Measurements from ENCODE around the gene ARFGAP2.

Gene ARFGAP2

DNA sequence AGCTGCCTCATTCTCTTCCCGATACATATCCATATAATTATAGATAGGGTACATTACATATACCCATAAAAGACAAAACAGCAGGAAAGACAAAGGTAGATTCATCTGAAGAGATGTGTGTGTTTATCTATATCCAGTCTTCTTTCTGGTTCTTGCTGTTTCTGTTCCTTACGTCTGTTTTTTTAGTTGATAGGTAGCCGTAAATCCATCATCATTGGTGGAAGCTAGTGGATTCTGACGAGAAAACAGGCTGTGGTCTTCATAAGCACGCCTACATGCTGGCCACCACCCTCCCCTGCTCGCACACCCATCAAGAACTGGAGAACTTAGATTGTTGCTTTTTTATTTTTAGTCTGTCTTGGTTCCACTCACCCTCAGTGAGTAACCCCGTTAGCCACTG is 51.6 kb downstream of the ARFGAP2 start:
- Histone ChIP-seq H3K79me2 (ENCODE audit: low read length) (no peaks in the 10 kb centered on the region), H4K20me1 (ENCODE audit: insufficient read depth, low read length) (no peaks in the 10 kb centered on the region), H3K9ac (ENCODE audit: low read length) (no peak overlapping the region), H3F3A (ENCODE audit: insufficient read depth, low read length) (no peaks in the 10 kb centered on the region), H3K27ac (ENCODE audit: low read length) (no peak overlapping the region), H3K9me3 (replicated peaks; ENCODE audit: insufficient read depth, low read length) (no peaks in the 10 kb centered on the region), H2AFZ (ENCODE audit: low read length) (no peak overlapping the region), H3K27me3 (replicated peaks; ENCODE audit: insufficient read depth, low read length) (no peaks in the 10 kb centered on the region), H3K4me3 (ENCODE audit: low read length) (no peak overlapping the region), H3K9me2 (replicated peaks; ENCODE audit: insufficient read depth, low read length) (no peaks in the 10 kb centered on the region), H3K36me3 (replicated peaks; ENCODE audit: insufficient read depth, low read length) (no peaks in the 10 kb centered on the region), H3K4me1 (ENCODE audit: low read length) (no peaks in the 10 kb centered on the region), H3K4me2 (ENCODE audit: low read depth, low read length) (no peak overlapping the region)
- no peak for DNase-seq
- TF ChIP-seq, protein P1, sequence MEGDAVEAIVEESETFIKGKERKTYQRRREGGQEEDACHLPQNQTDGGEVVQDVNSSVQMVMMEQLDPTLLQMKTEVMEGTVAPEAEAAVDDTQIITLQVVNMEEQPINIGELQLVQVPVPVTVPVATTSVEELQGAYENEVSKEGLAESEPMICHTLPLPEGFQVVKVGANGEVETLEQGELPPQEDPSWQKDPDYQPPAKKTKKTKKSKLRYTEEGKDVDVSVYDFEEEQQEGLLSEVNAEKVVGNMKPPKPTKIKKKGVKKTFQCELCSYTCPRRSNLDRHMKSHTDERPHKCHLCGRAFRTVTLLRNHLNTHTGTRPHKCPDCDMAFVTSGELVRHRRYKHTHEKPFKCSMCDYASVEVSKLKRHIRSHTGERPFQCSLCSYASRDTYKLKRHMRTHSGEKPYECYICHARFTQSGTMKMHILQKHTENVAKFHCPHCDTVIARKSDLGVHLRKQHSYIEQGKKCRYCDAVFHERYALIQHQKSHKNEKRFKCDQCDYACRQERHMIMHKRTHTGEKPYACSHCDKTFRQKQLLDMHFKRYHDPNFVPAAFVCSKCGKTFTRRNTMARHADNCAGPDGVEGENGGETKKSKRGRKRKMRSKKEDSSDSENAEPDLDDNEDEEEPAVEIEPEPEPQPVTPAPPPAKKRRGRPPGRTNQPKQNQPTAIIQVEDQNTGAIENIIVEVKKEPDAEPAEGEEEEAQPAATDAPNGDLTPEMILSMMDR (IDR thresholded peaks at IDR 0.05; ENCODE audit: low read length) = no peak
- no peak for TF ChIP-seq EZH2phosphoT487 (IDR thresholded peaks at IDR 0.05; ENCODE audit: low read length)

DNA sequence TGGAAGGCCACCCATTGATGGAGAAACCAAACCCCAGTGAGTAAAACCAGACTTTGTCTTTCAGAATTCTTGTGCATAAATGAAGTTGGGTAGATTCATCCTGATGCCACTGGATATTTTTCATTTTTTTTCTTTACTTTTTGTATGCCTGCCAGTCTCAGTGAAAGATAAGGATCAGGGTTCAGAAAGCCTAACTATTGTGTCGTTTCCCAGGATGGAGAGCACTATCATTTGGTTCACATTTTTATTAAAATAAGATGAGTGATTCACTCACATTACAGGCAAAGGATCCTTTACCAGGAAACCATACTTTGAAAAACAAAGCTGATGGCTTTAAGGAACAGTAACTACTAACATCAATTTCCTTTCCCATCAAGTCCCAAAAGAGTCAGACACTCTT is 52.0 kb downstream of the ARFGAP2 start:
- H3K79me2 ChIP-seq (ENCODE audit: low read length) = no peaks in the 10 kb centered on the region
- no peaks in the 10 kb centered on the region for H3F3A ChIP-seq (ENCODE audit: insufficient read depth, low read length)
- no peaks in the 10 kb centered on the region for H3K9me3 ChIP-seq (replicated peaks; ENCODE audit: insufficient read depth, low read length)
- H3K27ac ChIP-seq (ENCODE audit: low read length) = no peak overlapping the region
- H3K9ac ChIP-seq (ENCODE audit: low read length) = no peak overlapping the region
- no peaks in the 10 kb centered on the region for H4K20me1 ChIP-seq (ENCODE audit: insufficient read depth, low read length)
- H3K27me3 ChIP-seq (replicated peaks; ENCODE audit: insufficient read depth, low read length) = no peaks in the 10 kb centered on the region
- no peaks in the 10 kb centered on the region for H3K4me1 ChIP-seq (ENCODE audit: low read length)
- H3K36me3 ChIP-seq (replicated peaks; ENCODE audit: insufficient read depth, low read length) = no peaks in the 10 kb centered on the region
- no peak for DNase-seq
- H3K9me2 ChIP-seq (replicated peaks; ENCODE audit: insufficient read depth, low read length) = no peaks in the 10 kb centered on the region
- TF ChIP-seq, protein P1 (IDR thresholded peaks at IDR 0.05; ENCODE audit: low read length) = no peak
- TF ChIP-seq EZH2 (optimal IDR thresholded peaks at IDR 0.05; ENCODE audit: low read depth, low read length) (no peak), EZH2phosphoT487 (IDR thresholded peaks at IDR 0.05; ENCODE audit: low read length) (no peak)
- no peak overlapping the region for H2AFZ ChIP-seq (ENCODE audit: low read length)
- H3K4me3 ChIP-seq (ENCODE audit: low read length) = no peak overlapping the region
- no peak overlapping the region for H3K4me2 ChIP-seq (ENCODE audit: low read depth, low read length)

DNA sequence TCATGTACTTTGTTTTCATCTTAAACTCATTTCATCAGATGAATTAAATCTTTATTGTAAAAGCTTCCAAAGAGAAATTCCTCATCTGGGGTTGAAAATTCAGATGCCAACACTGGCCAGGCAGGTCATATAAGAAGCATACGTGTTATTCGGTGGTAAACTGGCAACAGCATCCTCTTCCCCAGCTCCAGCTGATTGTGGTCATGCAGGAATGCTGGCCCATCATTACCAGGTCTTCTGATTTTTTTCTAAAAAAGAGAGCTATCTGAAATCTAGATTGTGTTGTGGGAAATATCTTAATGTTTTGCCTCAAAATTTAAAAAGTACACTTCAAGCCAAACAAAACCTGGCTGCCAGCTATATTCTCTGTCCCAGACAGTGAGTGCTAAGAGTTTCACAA is 53.6 kb downstream of the ARFGAP2 start:
- H3F3A ChIP-seq (ENCODE audit: insufficient read depth, low read length) = no peaks in the 10 kb centered on the region
- no peak for DNase-seq
- no peak overlapping the region for H2AFZ ChIP-seq (ENCODE audit: low read length)
- H3K9me2 ChIP-seq (replicated peaks; ENCODE audit: insufficient read depth, low read length) = no peaks in the 10 kb centered on the region
- no peaks in the 10 kb centered on the region for H3K27me3 ChIP-seq (replicated peaks; ENCODE audit: insufficient read depth, low read length)
- no peaks in the 10 kb centered on the region for H3K36me3 ChIP-seq (replicated peaks; ENCODE audit: insufficient read depth, low read length)
- H3K4me2 ChIP-seq (ENCODE audit: low read depth, low read length) = no peak overlapping the region
- no peak overlapping the region for H3K27ac ChIP-seq (ENCODE audit: low read length)
- no peaks in the 10 kb centered on the region for H3K79me2 ChIP-seq (ENCODE audit: low read length)
- no peak overlapping the region for H3K9ac ChIP-seq (ENCODE audit: low read length)
- H3K9me3 ChIP-seq (replicated peaks; ENCODE audit: insufficient read depth, low read length) = no peaks in the 10 kb centered on the region
- TF ChIP-seq EZH2phosphoT487 (IDR thresholded peaks at IDR 0.05; ENCODE audit: low read length) (no peak), EZH2 (optimal IDR thresholded peaks at IDR 0.05; ENCODE audit: low read depth, low read length) (no peak)
- TF ChIP-seq, protein P1 (IDR thresholded peaks at IDR 0.05; ENCODE audit: low read length) = no peak
- H4K20me1 ChIP-seq (ENCODE audit: insufficient read depth, low read length) = no peaks in the 10 kb centered on the region
- no peaks in the 10 kb centered on the region for H3K4me1 ChIP-seq (ENCODE audit: low read length)
- no peak overlapping the region for H3K4me3 ChIP-seq (ENCODE audit: low read length)
